ENCODE results near the gene PHF21B.

PHF21B gene

GRCh38 chr22:44888491-44889254 lies 121.1 kb downstream of the PHF21B start:
- no peak for DNase-seq (ENCODE audit: low read depth)
- no peak overlapping the region for H3K4me3 ChIP-seq (ENCODE audit: low read depth, low read length)

GRCh38 chr22:44887941-44888366 lies 121.9 kb downstream of the PHF21B start:
- no peak overlapping the region for H3K4me3 ChIP-seq (ENCODE audit: low read depth, low read length)
- no peak for DNase-seq (ENCODE audit: low read depth)

GRCh38 chr22:44885806-44886360 lies 123.9 kb downstream of the PHF21B start:
- no peak overlapping the region for H3K4me3 ChIP-seq (ENCODE audit: low read depth, low read length)
- DNase-seq (ENCODE audit: low read depth): no peak

DNA sequence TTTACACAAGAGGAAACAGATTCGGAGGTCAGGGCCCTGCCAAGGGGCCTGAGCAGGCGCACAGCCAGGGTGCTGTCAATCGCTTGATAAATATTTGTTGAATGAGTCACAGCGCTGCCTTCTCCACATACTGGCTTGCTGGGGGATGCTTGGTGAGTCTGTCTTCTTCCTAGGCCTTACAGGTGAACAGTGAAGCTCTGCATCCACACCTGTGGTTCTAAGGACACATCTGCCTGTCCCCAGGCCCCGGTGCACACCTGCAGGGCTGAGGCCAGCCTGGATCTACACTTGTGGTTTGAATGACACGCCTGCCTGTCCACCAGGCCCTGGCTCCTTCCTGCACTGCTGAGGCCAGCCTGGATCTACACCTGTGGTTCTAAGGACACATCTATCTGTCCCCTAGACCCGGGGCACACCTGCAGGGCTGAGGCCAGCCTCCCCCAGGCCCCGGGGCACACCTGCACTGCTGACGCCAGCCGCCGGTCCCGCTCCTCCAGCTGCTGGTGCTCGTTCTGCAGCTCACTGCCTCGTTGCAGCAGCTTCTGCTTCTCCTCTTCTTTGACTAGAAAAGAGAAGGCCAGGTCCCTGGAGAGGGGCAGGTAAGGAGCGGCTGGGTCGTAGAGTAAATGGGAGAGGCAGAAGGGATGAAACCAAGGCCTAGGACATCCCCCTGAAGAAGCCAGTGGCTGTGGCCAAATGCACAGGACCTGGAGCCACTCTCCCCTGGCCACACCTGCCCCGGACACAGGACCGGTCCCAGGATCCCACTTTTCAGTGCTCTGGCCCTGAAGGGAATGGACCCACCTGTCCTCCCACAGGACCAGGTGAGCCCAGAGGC lies 124.6 kb downstream of the PHF21B start:
- DNase-seq (ENCODE audit: low read depth): no peak
- H3K4me3 ChIP-seq (ENCODE audit: low read depth, low read length): no peak overlapping the region

DNA sequence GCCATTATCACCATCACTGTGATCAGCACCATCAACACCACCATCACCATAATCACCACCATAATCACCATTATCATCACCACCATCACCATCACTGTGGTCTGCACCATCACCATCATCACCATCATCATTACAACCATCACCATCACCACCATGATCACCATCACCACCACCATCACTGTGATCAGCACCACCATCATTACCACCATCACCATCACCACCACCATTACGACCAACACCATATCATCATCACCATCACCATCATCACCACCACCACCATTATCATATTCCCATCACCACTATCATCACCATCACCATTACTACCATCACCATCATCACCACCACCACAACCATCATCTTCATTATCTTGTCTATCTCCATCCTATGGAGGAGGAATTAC lies 125.2 kb downstream of the PHF21B start:
- H3K4me3 ChIP-seq (ENCODE audit: low read depth, low read length): no peak overlapping the region
- DNase-seq (ENCODE audit: low read depth): no peak

- no peak for DNase-seq (ENCODE audit: low read depth)
- H3K4me3 ChIP-seq (ENCODE audit: low read depth, low read length): no peak overlapping the region
Measured at GRCh38 chr22:44883011-44883421, 126.8 kb downstream of the PHF21B start.

GRCh38 chr22:44882226-44882905 lies 127.4 kb downstream of the PHF21B start:
- no peak overlapping the region for H3K4me3 ChIP-seq (ENCODE audit: low read depth, low read length)
- no peak for DNase-seq (ENCODE audit: low read depth)

- DNase-seq (ENCODE audit: low read depth): no peak
- no peak overlapping the region for H3K4me3 ChIP-seq (ENCODE audit: low read depth, low read length)
Measured at GRCh38 chr22:44881624-44882023, 128.2 kb downstream of the PHF21B start.

- no peak for DNase-seq (ENCODE audit: low read depth)
- no peak overlapping the region for H3K4me3 ChIP-seq (ENCODE audit: low read depth, low read length)
Measured at GRCh38 chr22:44880610-44881290, 129.1 kb downstream of the PHF21B start.

DNA sequence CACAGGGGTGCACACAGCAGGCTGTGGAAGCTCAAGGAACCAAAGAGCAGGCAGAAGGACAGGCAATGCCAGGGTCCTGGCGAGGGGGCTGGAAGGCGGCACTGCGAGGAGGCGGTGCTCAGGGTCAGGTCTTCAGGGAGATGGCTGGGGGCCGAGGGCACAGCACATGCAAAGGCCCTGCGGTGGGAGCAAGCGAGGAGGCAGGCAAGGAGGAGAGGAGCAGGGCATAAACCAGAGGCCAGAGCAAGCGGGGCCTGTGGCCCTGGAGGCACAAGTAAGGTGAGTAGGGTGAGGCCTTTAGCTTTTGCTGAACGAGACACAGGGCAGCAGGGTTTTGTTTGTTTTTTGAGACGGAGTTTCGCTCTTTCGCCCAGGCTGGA lies 130.5 kb downstream of the PHF21B start:
- DNase-seq (ENCODE audit: low read depth): no peak

DNA sequence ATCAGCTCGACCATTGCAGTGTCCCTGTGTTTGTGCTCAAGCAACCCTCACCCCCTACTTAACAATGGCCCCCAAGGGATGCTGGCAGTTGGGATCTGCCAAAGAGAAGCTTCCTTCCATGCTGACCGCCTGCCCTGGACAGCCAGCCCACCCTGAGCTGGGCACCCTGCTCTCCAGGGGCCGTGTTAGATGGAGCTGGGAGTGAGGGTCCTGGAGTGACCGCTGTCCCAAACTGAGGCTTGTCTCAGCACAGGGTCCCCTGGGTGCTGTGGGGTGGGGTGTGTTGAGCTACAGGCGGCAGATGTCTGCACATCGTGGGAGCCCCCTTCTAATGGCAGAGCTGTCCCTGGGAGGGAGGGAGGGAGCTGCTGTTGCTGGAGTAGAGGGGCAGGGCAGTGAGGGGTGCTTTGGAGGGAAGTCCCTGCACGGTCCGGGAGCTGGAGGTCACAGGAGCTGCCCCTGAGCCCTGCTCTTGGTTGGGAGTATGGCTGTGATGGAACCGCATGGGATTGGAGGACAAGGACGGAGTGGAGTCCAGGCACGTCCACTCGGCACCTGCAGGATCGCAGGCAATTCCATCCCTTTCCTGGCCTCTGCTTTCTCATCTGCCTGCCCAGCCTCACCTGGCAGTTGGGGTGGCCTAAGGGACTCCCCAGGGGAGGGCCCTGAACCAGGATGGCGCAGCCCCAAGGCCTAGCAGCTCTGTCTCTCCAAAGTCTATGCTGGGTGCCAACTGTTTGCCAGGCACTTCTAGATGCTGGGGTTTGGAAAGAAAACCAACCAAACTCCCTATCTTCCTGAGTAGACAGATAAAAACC lies 131.1 kb downstream of the PHF21B start:
- DNase-seq (ENCODE audit: low read depth): no peak

More for the DNA sequence above, 130.5 kb downstream of the PHF21B start:
- no peak overlapping the region for H3K4me3 ChIP-seq (ENCODE audit: low read depth, low read length)

GRCh38 chr22:44876921-44877320 lies 132.9 kb downstream of the PHF21B start:
- H3K4me3 ChIP-seq (ENCODE audit: low read depth, low read length): no peak overlapping the region
- no peak for DNase-seq (ENCODE audit: low read depth)

More for the DNA sequence above, 131.1 kb downstream of the PHF21B start:
- no peak overlapping the region for H3K4me3 ChIP-seq (ENCODE audit: low read depth, low read length)

- no peak for DNase-seq (ENCODE audit: low read depth)
- H3K4me3 ChIP-seq (ENCODE audit: low read depth, low read length): no peak overlapping the region
Measured at GRCh38 chr22:44871782-44872181, 138.0 kb downstream of the PHF21B start.

- no peak overlapping the region for H3K4me3 ChIP-seq (ENCODE audit: low read depth, low read length)
- peak; percentile 4 for DNase-seq (ENCODE audit: low read depth)
Measured at GRCh38 chr22:44870021-44870420, 139.8 kb downstream of the PHF21B start.

DNA sequence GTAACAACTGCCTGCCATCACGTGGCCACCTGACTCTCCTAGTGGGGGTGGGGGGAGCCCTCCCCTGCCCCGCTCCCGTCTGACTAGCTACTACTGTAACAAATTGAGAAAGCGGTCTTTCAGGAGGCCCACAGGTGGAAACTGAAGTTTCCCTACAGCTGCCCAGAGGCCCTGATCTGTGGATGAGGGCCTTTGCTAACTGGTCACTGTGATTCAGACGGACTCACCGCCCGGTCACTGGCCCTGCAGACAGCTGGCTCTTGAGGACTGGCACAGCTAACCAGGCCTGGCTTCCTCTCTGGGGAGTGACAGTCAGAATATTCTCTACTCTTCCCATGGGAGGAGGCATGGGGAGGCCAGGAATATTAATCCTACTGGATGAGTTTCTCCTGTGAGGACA lies 140.6 kb downstream of the PHF21B start:
- peak; percentile 7 for DNase-seq (ENCODE audit: low read depth)
- no peak overlapping the region for H3K4me3 ChIP-seq (ENCODE audit: low read depth, low read length)

GRCh38 chr22:44865193-44866057 lies 144.4 kb downstream of the PHF21B start:
- DNase-seq (ENCODE audit: low read depth): no peak
- no peak overlapping the region for H3K4me3 ChIP-seq (ENCODE audit: low read depth, low read length)

DNA sequence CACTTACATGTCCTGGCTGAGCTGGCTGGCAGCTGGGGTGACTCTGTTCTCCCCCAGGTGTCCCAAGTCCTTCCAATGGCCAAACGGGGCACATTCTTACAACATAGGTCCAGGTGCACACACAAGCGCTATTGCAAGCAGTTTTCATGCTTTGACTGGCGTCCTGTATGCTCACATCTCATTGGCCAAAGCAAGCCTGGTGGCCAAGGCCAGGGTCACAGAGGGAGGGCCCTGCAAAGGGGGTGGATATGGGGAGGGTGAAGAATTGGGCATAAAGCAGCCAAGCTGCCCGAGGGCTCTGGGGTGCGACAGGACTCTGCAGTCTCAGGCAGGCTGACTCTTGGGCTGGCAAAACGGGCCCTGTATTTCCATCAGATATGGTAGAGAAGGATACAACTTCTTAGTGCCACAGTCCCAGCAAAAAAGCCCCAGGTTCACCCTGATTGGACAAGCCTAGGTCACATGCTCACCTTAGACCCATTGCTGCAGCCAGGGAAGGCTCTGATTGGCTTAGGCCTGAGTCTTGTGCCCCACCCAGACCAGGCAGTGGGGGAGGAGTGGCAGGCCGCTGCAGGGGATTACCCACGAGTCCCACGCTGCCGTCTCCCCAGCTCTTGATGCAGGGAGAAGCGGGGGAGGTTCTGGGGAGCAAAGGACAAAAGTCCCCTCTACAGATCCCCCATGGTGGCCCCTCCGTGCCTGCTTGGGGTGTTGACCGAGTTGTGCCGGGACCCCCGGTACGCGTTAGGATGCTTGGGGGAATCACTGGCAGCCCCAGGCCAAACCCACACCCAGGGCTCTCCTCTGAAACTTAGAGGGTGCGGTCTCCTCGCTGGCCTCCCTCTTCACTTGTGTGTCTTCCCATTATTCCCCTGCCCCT lies 146.6 kb downstream of the PHF21B start:
- DNase-seq (ENCODE audit: low read depth): no peak
- no peak overlapping the region for H3K4me3 ChIP-seq (ENCODE audit: low read depth, low read length)

Data from skeletal muscle cell (primary cell).